Measurements from ENCODE around the gene FXYD5.
A peak's percentile ranks its signal among the peaks of the same experiment; 100 is the strongest.
"Not testable (repeated sequence)": the region's sequence is repeated elsewhere in the genome, so short reads cannot be mapped to it uniquely, and the experiment has no call there.

Gene FXYD5

DNA sequence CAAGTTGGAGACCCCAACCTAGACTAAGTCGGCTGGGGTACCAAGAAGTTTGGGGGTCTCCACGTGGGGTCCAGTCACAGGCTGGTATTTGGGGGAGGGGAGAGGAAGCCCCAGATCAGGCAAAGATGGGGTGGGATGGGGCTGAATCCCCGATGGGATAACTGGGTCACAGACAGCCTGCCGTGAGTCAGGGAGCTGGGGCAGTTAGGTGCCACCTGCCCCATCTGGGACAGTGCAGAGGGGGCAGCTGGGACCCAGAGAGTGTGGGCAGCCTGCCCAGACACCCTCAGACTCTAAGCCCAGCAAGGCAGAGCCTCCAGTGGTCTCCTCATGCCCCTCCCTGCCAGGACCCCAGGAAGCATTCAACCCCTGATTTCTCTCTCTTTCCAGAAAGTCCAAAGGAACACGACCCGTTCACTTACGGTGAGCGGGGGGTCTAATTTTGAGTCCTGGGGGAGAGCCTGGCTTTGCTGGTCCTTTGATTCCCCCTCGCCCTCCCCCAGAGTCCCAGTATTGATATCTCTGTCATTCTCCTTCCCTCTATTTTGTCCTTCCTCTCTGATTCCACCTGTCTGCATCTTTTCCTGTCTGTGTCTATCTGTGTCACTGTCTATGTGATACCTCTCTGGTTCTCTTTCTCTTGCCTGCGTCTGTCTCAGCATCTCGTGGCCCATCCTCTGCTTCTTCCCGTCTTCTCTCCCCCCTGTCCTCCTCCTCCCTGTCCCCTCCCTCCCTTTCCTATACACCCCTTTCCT lies 14.2 kb upstream of the FXYD5 start:
- no peak for DNase-seq

GRCh38 chr19:35140962-35141836 lies 13.3 kb upstream of the FXYD5 start:
- DNase-seq: peak; percentile 96

DNA sequence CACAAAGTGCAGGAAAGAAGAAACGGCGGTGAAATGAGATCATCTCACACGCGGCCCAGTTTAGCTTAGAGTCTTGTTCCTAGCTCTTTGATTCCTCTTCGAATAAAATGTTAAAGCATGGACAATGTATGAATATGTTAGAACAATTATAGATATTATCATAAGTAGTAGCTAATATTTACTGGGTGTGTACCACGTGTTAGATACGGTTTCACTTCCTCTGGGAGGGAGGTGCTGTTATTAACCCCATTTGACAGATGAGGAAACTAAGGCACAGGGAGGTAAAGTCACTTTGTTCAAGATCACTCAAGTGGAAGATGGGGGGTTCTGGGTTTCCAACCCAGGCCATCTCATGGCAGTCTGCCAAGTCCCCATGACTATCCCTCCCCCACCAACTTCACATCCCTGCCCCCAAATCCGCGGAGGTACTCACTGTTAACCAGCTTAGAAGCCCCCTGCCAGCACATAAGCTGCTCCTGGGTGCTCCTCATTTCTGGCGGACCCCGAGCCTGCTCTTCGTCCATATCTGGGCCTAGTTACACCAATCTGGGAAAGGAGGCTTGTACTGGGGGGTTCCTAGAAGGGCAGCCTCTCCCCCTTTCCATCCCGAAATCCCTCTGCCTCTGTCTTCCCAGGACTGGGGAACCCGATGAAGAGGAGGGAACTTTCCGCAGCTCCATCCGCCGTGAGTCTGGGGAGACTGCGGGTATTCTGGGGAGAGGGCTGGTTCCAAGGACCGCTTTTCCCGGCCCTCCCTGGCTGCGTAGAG lies 12.5 kb upstream of the FXYD5 start:
- peak; percentile 15 for DNase-seq

DNA sequence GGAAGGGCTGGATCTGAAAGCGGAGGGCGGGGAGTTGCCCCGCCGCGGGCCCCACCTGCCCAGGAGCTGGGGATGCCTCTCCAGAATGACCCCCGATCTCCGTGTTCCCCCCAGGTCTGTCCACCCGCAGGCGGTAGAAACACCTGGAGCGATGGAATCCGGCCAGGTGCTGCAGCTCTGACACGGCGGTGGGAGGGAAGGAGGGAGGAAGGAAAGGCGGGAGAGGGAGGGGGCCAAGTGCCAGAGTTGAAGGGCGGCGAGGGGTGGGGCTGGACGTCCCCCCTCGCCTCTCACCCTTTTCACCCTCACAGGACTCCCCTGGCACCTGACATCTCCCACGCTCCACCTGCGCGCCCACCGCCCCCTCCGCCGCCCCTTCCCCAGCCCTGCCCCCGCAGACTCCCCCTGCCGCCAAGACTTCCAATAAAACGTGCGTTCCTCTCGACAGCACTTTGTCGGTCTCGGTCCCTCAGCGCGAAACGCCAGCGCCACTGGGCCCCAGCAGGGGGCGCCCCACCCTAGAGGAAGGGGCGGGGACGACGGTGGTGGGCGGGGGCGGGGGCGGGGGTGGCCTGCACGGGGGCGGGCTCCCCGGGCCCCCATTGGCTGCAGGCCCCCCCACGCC lies 11.8 kb upstream of the FXYD5 start:
- DNase-seq: peak; percentile 83

DNA sequence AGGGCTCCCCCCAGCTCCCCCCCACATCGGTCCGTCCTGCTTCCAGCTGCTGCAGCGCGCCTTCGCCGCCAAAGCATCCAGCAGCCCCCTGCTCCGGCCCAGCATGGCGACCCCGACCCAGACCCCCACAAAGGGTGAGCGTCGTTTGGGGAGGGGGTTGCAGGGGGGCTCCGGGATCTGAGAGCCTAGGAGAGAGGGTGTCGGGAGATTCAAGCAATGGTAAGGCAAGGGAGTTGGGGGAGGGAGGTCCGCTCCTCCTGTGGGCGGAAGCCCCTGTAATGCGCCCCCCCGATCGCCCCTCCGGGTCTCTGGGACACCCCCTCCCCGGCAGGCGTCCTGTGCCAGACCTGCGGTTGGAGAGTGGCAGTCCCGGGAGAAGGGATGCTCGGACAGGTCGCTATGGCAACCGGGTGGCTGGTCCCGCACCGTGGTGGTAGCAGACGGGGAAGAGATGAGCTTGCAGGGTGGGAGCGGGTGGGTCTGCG lies 11.3 kb upstream of the FXYD5 start, which contains the start of gene FXYD7:
FXYD7 (plus strand) TSS at position 25 of the 485 bp plus-strand sequence; CDS start at position 104, 79 bp downstream.
- DNase-seq: no peak

DNA sequence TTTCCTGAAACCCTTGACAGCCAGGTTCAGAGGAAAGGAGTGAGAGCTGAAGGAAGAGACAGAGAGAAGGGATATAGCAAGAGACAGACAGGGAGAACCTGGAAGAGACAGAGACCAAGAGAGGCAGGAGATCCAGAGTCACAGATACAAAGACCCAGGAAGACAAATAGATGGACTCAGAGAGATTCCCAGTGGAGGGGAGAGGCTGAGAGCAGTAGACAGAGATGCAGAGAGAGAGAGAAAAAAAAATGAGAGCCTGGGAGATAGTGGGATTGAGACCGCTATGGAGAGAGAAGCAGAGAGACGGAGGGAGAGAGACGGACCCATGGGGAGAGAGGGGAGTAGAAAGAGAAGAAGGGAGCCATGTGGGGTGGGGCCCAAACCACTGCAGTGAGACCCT lies 10.7 kb upstream of the FXYD5 start:
- no peak for DNase-seq

DNA sequence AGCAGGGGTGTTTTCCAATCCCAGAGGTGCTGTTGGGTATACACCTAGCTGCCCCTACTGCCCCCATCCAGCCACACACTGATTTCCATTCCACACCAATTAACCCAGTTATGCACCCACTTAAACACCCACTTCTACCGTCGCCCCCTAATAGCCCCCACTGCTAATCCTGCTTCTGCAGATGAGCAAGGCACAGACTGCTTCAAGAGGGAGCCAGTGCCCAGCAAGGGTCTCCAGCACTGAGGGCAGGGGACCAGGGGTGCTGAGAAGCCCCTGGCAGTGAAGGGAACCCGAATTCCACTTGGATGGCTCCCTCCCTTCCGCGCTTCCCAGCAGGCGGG lies 10.3 kb upstream of the FXYD5 start:
- DNase-seq: no peak

DNA sequence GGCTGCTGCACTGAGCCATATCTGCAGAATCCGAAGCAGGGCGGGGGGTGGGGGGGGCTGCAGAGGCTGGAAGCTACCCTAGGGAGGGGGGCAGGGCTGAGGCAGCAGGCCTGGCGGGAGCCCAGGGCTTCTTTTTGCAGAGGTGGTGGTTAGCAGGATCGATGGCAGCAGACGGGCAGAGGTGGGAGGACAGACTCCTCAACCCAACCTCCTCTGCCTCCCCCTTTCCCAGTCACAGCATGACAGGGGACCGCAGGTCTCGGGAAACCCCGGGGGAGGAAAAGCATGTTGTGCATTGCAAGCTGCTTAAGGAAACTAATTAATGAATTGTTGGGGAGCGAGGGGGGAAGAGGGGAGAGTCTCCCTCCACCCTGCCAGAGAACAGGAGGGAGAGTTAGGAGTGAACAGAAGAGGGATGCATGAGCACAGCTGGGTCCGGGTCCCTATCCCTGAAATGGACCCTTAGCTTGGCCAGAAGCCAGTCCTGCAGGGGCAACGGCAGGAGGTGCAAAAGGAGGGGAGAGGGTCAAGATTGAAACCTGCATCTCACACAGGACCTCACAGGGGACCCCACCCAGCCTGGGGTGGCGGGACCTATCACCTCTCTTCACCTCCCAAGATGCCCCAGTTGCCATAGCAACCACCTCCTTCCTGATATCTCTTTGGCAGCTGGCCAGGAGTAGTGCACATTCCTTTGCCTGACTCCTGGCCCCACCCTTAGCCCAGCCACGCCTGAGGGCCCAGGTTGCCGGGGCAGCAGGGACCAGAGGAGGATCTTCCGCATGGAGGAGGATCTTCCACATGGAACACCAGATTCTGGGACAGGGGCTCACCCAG lies 9.7 kb upstream of the FXYD5 start:
- DNase-seq: peak; percentile 69

- DNase-seq: no peak
Observed at GRCh38 chr19:35146746-35147459, 7.6 kb upstream of the FXYD5 start.

- DNase-seq: no peak
Observed at GRCh38 chr19:35149463-35149862, 5.1 kb upstream of the FXYD5 start.

DNA sequence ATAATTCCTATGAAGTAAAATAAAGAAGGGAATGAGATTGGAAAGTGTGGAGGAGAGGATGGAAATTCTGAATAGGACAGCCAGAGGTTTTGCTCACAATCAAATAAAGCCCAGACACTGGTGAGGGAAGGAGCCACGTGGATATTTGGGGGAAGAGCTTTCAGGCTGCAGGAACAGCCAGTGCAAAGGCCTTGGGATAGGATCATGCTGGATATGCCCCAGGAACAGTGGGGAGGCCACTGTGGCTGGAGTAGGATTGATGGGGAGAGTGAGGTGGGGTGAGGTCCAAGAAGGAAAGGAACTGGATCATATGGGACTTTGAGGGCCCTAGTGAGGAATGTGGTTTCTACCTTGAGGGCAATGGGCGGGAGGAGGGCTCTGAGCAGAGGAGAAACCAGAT lies 4.1 kb upstream of the FXYD5 start:
- DNase-seq: no peak

GRCh38 chr19:35151273-35152065 lies 3.1 kb upstream of the FXYD5 start:
- no peak for DNase-seq

DNA sequence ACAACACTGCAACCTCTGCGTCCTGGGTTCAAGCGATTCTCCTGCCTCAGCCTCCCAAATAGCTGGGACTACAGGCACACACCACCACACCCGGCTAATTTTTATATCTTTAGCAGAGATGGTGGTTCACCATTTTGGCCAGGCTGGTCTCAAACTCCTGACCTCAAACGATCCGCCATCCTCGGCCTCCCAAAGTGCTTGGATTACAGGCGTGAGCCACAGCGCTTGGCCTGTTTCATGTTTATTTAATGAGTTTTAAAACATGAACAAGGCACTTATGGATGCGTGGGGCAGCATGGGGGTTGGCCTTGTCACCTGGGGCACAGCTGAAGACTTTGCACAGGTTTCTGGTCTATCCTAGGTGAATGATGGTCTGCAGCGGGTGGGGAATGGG lies 1.4 kb upstream of the FXYD5 start:
- not testable (repeated sequence) for DNase-seq

DNA sequence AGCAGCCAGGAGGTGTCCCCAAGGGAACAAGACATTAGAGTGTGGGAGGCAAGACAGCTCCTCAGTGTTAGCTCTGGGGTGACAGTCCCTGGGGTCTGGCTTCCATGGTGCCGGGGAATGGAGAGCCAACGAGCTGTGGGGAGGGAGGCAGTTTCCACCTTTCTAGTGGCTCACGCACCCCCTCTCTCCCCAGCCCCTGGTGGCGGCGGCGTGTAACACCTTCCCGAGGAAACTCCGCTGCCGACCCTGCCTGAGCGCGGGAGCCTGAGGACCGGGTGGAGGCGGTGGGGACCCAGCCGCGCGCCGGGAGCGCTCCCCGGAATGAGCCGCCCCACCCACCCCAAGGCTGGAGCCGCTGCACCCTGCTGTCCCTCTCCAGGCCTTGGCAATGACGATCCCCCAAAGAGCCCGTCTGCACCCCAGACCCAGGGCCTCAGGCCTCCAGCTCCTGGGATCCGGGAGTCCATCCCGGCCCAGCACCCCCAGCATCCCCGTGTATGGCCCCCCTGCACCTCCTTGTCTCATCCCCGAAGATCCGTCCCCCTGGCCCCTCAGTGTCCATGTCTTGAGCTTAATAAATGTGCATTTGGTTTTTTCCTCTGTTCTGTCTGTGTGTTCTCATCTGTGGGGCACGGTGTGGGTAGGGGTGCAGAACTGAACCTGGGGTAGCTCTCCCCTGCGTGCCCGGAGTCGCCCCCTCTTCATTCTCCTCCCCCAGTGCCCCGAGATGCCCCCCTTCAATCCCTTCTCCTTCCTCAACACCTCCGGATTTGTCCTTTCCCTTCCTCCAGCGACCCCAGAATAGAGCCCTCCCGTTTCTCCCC lies 622 bp upstream of the FXYD5 start:
- DNase-seq: peak; percentile 82

- peak; percentile 29 for DNase-seq
Observed at GRCh38 chr19:35155441-35155840, 906 bp downstream of the FXYD5 start.

DNA sequence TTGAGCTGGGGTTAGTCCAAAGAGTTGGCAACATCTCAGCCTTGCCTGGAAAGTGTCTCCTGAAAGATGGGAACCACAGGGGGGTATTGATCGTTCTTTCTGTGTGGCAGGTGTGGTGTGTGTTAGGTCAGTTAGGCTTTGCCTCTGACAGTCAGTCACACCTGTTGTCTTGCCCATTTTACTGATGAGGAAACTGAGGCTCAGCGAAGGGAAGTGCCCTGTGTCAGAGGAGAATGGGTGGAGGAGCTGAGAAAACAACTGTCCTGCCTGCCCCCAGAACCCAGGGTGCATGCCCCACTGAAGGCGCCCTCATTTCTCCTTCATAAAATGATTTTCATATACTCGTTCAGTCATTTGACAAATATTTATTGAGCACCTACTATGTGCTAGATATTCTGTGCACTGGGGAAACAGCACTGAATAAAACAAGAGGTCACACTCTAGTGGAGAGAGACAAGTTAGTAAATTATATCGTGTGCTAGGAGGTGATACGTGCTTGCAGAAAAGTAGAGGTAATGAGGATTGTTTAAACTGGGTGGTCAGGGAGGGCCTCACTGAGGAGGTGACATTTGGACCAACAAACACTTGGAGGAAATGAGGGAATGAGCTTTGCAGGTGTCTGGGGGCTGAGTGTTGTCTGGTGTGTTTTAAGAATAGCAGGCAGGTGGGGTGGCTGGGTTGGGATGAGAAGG lies 1.6 kb downstream of the FXYD5 start:
- DNase-seq: no peak

DNA sequence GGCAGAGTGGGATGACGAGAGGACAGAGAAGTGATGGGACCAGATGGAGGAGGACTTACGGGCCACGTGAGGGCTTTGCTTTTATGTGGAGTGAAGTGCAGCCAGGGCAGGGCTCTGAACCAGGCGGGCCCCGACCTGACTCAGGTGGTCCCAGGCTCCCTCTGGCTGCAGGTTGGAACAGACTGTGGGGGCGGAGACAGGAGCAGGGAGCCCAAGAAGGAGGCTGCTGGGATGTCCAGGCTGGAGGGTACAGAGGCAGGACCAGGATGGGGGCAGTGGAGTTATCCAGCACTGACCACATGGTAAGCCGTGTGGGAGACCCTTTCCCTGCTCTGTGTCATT lies 2.1 kb downstream of the FXYD5 start:
- DNase-seq: no peak

GRCh38 chr19:35157431-35157830 lies 2.9 kb downstream of the FXYD5 start:
- DNase-seq: no peak

DNA sequence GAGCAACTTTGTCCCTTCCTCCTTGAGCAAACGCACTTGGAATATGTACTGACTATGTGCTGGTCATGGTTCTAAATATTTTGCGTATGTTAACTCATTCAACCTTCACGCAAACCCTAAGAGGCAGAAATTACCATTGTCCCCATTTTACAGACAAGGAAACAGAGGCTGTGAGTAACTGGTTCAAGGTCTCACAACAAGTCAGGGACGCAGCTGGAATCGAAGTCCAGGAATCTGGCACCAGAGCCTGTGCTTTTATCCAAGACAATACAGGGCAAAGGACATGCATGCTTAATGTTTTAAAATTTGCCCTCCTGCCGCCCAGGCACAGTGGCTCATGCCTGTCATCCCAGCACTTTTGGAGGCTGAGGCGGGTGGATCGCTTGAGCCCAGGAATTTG lies 5.1 kb downstream of the FXYD5 start:
- DNase-seq: no peak
